PC-9 (cell line): Measurements from ENCODE around the gene CDK11A. TPM values are rescaled to one million over a fixed set of nuclear protein-coding genes. Genes with fewer than 3 reads are reported as not detected.
A peak's percentile ranks its signal among the peaks of the same experiment; 100 is the strongest.
"Not testable (repeated sequence)": the region's sequence is repeated elsewhere in the genome, so short reads cannot be mapped to it uniquely, and the experiment has no call there.

Experiments used
- Bru-seq: library from RNA; stranded (reverse); fragments of 400-500 nt; gene quantifications from one replicate; lab custom pipeline; 2021; lab: Mats Ljungman, UMichigan
- BruChase-seq, 2 experiments: library from RNA; stranded (reverse); fragments of 400-500 nt; gene quantifications; one replicate each; lab custom pipeline; 2021; lab: Mats Ljungman, UMichigan
- BruUV-seq: library from RNA; stranded (reverse); fragments of 400-500 nt; replicated peaks from 2 replicates; lab custom pipeline; 2021; lab: Mats Ljungman, UMichigan
- CTCF ChIA-PET: fragments of 300-600 bp; sonication (Branson Sonifier 250); formaldehyde crosslinking; loops from one replicate; lab custom pipeline; 2022; ENCODE audit warnings: antibody characterized with exemption; lab: Charles Lee
- POLR2A ChIA-PET: fragments of 300-600 bp; sonication (Branson Sonifier 250); formaldehyde crosslinking; loops from one replicate; lab custom pipeline; 2022; ENCODE audit warnings: antibody characterized with exemption; ENCODE audit not compliant: unreplicated experiment; lab: Charles Lee
- DNase-seq, 2 experiments: peaks; one replicate each; pipeline versions ENCODE4 v3.0.0 to v3.0.0-alpha.2; 2015 to 2022; ENCODE audit warnings: mixed read lengths in 1 of 2
- H2AFZ ChIP-seq: fragments of 200-600 bp; sonication (generic); 2 replicates; pipeline ENCODE4 v1.8.1; 2017; ENCODE audit warnings: antibody characterized with exemption
- H3F3A ChIP-seq: fragments of 200-600 bp; sonication (generic); 2 replicates; pipeline ENCODE4 v1.8.1; 2017; ENCODE audit warnings: antibody characterized with exemption, mild to moderate bottlenecking, low read depth; ENCODE audit not compliant: insufficient read depth
- H3K27ac ChIP-seq: fragments of 200-600 bp; sonication (generic); 2 replicates; pipeline ENCODE4 v1.6.1; 2016; ENCODE audit warnings: mixed run types
- H3K27me3 ChIP-seq: fragments of 200-600 bp; sonication (generic); 2 replicates; pipeline ENCODE4 v1.6.1; 2016; ENCODE audit warnings: low read depth, mixed run types; ENCODE audit not compliant: insufficient read depth
- H3K36me3 ChIP-seq: fragments of 200-600 bp; sonication (generic); 2 replicates; pipeline ENCODE4 v1.6.1; 2016; ENCODE audit warnings: low read depth, mixed run types
- H3K4me1 ChIP-seq: fragments of 200-600 bp; sonication (generic); replicated peaks from 2 replicates; pipeline ENCODE4 v1.6.1; 2016; ENCODE audit warnings: mixed run types; ENCODE audit not compliant: insufficient read depth
- H3K4me2 ChIP-seq: fragments of 200-600 bp; sonication (generic); 2 replicates; pipeline ENCODE4 v1.6.1; 2017; ENCODE audit warnings: mixed run types
- H3K4me3 ChIP-seq: fragments of 200-600 bp; sonication (generic); 2 replicates; pipeline ENCODE4 v1.6.1; 2016; ENCODE audit warnings: mixed run types
- H3K79me2 ChIP-seq: fragments of 200-600 bp; sonication (generic); 2 replicates; pipeline ENCODE4 v1.6.1; 2017; ENCODE audit warnings: low read depth, mixed run types
- H3K9me2 ChIP-seq: fragments of 200-600 bp; sonication (generic); 2 replicates; pipeline ENCODE4 v1.8.1; 2017; ENCODE audit warnings: mild to moderate bottlenecking; ENCODE audit not compliant: insufficient read depth
- H3K9me3 ChIP-seq: fragments of 200-600 bp; sonication (generic); 2 replicates; pipeline ENCODE4 v1.8.1; 2016; ENCODE audit warnings: low read depth; ENCODE audit not compliant: insufficient read depth
- H4K20me1 ChIP-seq: fragments of 200-600 bp; sonication (generic); 2 replicates; pipeline ENCODE4 v1.8.1; 2017; ENCODE audit not compliant: insufficient read depth
- CTCF ChIP-seq: fragments of 200-600 bp; sonication (generic); conservative IDR thresholded peaks from 2 replicates; pipeline ENCODE4 v1.6.1; 2017; ENCODE audit warnings: mixed run types, antibody characterized with exemption, mild to moderate bottlenecking, moderate library complexity
- EZH2 ChIP-seq: fragments of 200-600 bp; sonication (generic); IDR thresholded peaks from 2 replicates; pipeline ENCODE4 v1.8.0; 2017; ENCODE audit warnings: antibody characterized with exemption, low read depth
- intact Hi-C: fragments of 100-400 bp; cut with micrococcal nuclease; formaldehyde crosslinking; loops from one replicate; pipeline ENCODE4 v1.10.0; 2022; ENCODE audit not compliant: unreplicated experiment
- long read RNA-seq: library from polyadenylated mRNA; stranded (forward); transcript quantifications from one replicate; pipeline ENCODE4 v2.0.0, GENCODE V29; 2022
- total RNA-seq: library from RNA; stranded (reverse); gene quantifications from 2 replicates; pipeline ENCODE4 v1.2.3, GENCODE V29; 2021

The CDK11A gene
- total RNA-seq: 36.2 and 42.2 TPM in 2 replicates
- percentile 72 among the genes with signal in this experiment for Bru-seq, nascent RNA
- percentile 88 among the genes with signal in this experiment for BruChase-seq, experiment 1, labeled RNA remaining after a 2-hour chase
- percentile 93 among the genes with signal in this experiment for BruChase-seq, experiment 2, labeled RNA remaining after a 6-hour chase
- long read RNA-seq, partial matches to known transcripts: 3 of 16 reads
- long read RNA-seq, other reads (novel, unspliced or antisense): 10 of 16 reads

GRCh38 chr1:1724035-1724864 lies at the start of gene CDK11A:
CDK11A (minus strand) TSS chr1:1724357; CDS start chr1:1722818, 1,539 bp downstream.
- CTCF ChIA-PET, H3K9me3 ChIP-seq, H3K9me2 ChIP-seq, H3K4me1 ChIP-seq, BruUV-seq, H3F3A ChIP-seq, H4K20me1 ChIP-seq, H3K27me3 ChIP-seq, H3K36me3 ChIP-seq, H3K79me2 ChIP-seq: not testable (repeated sequence)
- peak within 1 kb of the TSS; percentile 63 for H3K4me3 ChIP-seq
- TF ChIP-seq CTCF: peak; percentile 65
- DNase-seq: peak; percentile 96 to 98
- H3K27ac ChIP-seq: peak within 1 kb of the TSS; percentile 85
- intact Hi-C loops: loop anchor here (5.0 kb wide), 1 partner anchor 67 kb away; the partner anchor contains the start of gene CDK11B
- peak within 1 kb of the TSS; percentile 63 for H3K4me2 ChIP-seq
- H2AFZ ChIP-seq: peak within 1 kb of the TSS; percentile 81; the same call in 1 of the 2 replicates
- POLR2A ChIA-PET: interaction anchor here (0.5 to 0.7 kb wide), 2 partner anchors 159 to 325 kb away, joined by 4 to 11 read pairs; partner anchors contain the start of gene CCNL2

GRCh38 chr1:1773874-1774273 lies 49.7 kb upstream of the CDK11A start:
- Histone ChIP-seq H3F3A (peaks cover 7% of the 10 kb centered on the region; the same call in 1 of the 2 replicates), H2AFZ (no peak overlapping the region), H3K4me1 (peaks cover 20% of the 10 kb centered on the region), H3K27me3 (no peaks in the 10 kb centered on the region), H3K27ac (no peak overlapping the region), H3K36me3 (peaks cover 7% of the 10 kb centered on the region), H4K20me1 (peaks cover 37% of the 10 kb centered on the region), H3K9me3 (peaks cover 4% of the 10 kb centered on the region; the same call in 1 of the 2 replicates), H3K79me2 (peaks cover 90% of the 10 kb centered on the region), H3K4me2 (no peak overlapping the region), H3K9me2 (no peaks in the 10 kb centered on the region), H3K4me3 (no peak overlapping the region)
- no TSS peak for BruUV-seq
- ChIA-PET POLR2A (no interaction called here), CTCF (no interaction called here)
- no peak for DNase-seq
- TF ChIP-seq CTCF (no peak), EZH2 (no peak)
- intact Hi-C loops: no loop called here

- H3F3A ChIP-seq: peaks cover 25% of the 10 kb centered on the region
- CTCF ChIA-PET: no interaction called here
- no peak overlapping the region for H3K27ac ChIP-seq
- TF ChIP-seq CTCF (no peak), EZH2 (no peak)
- H4K20me1 ChIP-seq: peaks cover 40% of the 10 kb centered on the region
- H2AFZ ChIP-seq: no peak overlapping the region
- POLR2A ChIA-PET: no interaction called here
- H3K4me2 ChIP-seq: no peak overlapping the region
- no peaks in the 10 kb centered on the region for H3K9me2 ChIP-seq
- peaks cover 97% of the 10 kb centered on the region for H3K79me2 ChIP-seq
- peaks cover 8% of the 10 kb centered on the region for H3K4me1 ChIP-seq
- H3K9me3 ChIP-seq: peaks cover 4% of the 10 kb centered on the region; the same call in 1 of the 2 replicates
- peak in 1 of 2 experiments; percentile 30 for DNase-seq
- H3K4me3 ChIP-seq: no peak overlapping the region
- no peaks in the 10 kb centered on the region for H3K27me3 ChIP-seq
- no TSS peak for BruUV-seq
- intact Hi-C loops: no loop called here
- peaks cover 7% of the 10 kb centered on the region for H3K36me3 ChIP-seq
These were observed 46.9 kb upstream of the CDK11A start for GRCh38 chr1:1771096-1771495.
